ENCODE results near the gene ATXN7. TPM values are rescaled to one million over a fixed set of nuclear protein-coding genes. Genes with fewer than 3 reads are reported as not detected.

Gene ATXN7
- total RNA-seq, 2 experiments from 2014 or later: 27.1 to 58.3 TPM

GRCh38 chr3:64010199-64010598 is 146.5 kb downstream of the ATXN7 start:
- H3K36me3 Mint-ChIP-seq (ENCODE audit: low read depth): peaks cover 56% of the 10 kb centered on the region
- no peaks in the 10 kb centered on the region for H3K27me3 Mint-ChIP-seq
- ChIA-PET POLR2A (interaction anchor here (0.5 to 0.7 kb wide), 2 partner anchors 13 to 52 kb away, joined by 3 read pairs; no protein-coding TSS in a partner anchor), CTCF (interaction anchor here (0.7 to 2.6 kb wide), 7 partner anchors 9 to 18 kb away, joined by 3 to 9 read pairs (median 6); partner anchors contain the start of gene PSMD6)
- intact Hi-C loops (cut with DNase I, micrococcal nuclease): no loop called here
- no peak overlapping the region for H3K4me3 Mint-ChIP-seq
- DNase-seq: no peak
- peaks cover 21% of the 10 kb centered on the region for H3K4me1 Mint-ChIP-seq
- ATAC-seq: no peak
- peak overlapping the region; percentile 29 for H3K27ac Mint-ChIP-seq
- no peaks in the 10 kb centered on the region for H3K9me3 Mint-ChIP-seq (ENCODE audit: low read depth)

GRCh38 chr3:64011685-64012084 is 148.0 kb downstream of the ATXN7 start:
- Mint-ChIP-seq H3K4me1 (peaks cover 21% of the 10 kb centered on the region), H3K9me3 (ENCODE audit: low read depth) (no peaks in the 10 kb centered on the region), H3K27me3 (no peaks in the 10 kb centered on the region), H3K36me3 (ENCODE audit: low read depth) (peaks cover 62% of the 10 kb centered on the region), H3K4me3 (no peak overlapping the region), H3K27ac (peak overlapping the region; percentile 68)
- intact Hi-C loops (cut with DNase I, micrococcal nuclease): no loop called here
- CTCF ChIA-PET: interaction anchor here (0.6 to 2.6 kb wide), 3 partner anchors 9 to 1727 kb away, joined by 3 to 9 read pairs (median 7); partner anchors contain the start of gene PSMD6
- POLR2A ChIA-PET: no interaction called here
- ATAC-seq (peak; percentile 61), DNase-seq (no peak)

GRCh38 chr3:64016941-64017620 is 153.4 kb downstream of the ATXN7 start:
- H3K27ac Mint-ChIP-seq: peak overlapping the region; percentile 38
- H3K4me3 Mint-ChIP-seq: no peak overlapping the region
- H3K4me1 Mint-ChIP-seq: peaks cover 32% of the 10 kb centered on the region
- ATAC-seq: no peak
- POLR2A ChIA-PET: interaction anchor here (0.7 kb wide), 1 partner anchor 9 kb away, joined by 3 read pairs; no protein-coding TSS in a partner anchor
- CTCF ChIA-PET: interaction anchor here (0.9 kb wide), 2 partner anchors 9 to 667 kb away, joined by 3 to 5 read pairs; no protein-coding TSS in a partner anchor
- peaks cover 65% of the 10 kb centered on the region for H3K36me3 Mint-ChIP-seq (ENCODE audit: low read depth)
- DNase-seq: no peak
- no peaks in the 10 kb centered on the region for H3K27me3 Mint-ChIP-seq
- intact Hi-C loops (cut with DNase I, micrococcal nuclease): no loop called here
- no peaks in the 10 kb centered on the region for H3K9me3 Mint-ChIP-seq (ENCODE audit: low read depth)

GRCh38 chr3:64019271-64019670 is 155.6 kb downstream of the ATXN7 start:
- CTCF ChIA-PET: interaction anchor here (1.1 to 1.8 kb wide), 3 partner anchors 9 to 53 kb away, joined by 4 to 7 read pairs (median 4); no protein-coding TSS in a partner anchor
- intact Hi-C loops (cut with DNase I, micrococcal nuclease): no loop called here
- DNase-seq: no peak
- POLR2A ChIA-PET: no interaction called here
- Mint-ChIP-seq H3K4me1 (peaks cover 38% of the 10 kb centered on the region), H3K27me3 (no peaks in the 10 kb centered on the region), H3K27ac (no peak overlapping the region), H3K4me3 (no peak overlapping the region), H3K36me3 (ENCODE audit: low read depth) (peaks cover 58% of the 10 kb centered on the region), H3K9me3 (ENCODE audit: low read depth) (no peaks in the 10 kb centered on the region)
- ATAC-seq: no peak

GRCh38 chr3:64019879-64020278 is 156.2 kb downstream of the ATXN7 start:
- intact Hi-C loops (cut with DNase I, micrococcal nuclease): loop anchor here in 1 of 2 experiments (5.0 kb wide), 2 partner anchors 53 to 158 kb away; partner anchors contain the start of genes ATXN7 and THOC7
- CTCF ChIA-PET: interaction anchor here (0.7 to 1.8 kb wide), 3 partner anchors 12 to 486 kb away, joined by 3 to 7 read pairs (median 5); no protein-coding TSS in a partner anchor
- no peak for DNase-seq

GRCh38 chr3:64021922-64022321 is 158.3 kb downstream of the ATXN7 start:
- H3K9me3 Mint-ChIP-seq (ENCODE audit: low read depth): no peaks in the 10 kb centered on the region
- H3K36me3 Mint-ChIP-seq (ENCODE audit: low read depth): peaks cover 41% of the 10 kb centered on the region
- no peak for DNase-seq
- no peak for ATAC-seq
- no peaks in the 10 kb centered on the region for H3K27me3 Mint-ChIP-seq
- intact Hi-C loops (cut with DNase I, micrococcal nuclease): loop anchor here (2.0 to 5.0 kb wide), 6 partner anchors 41 to 463 kb away; partner anchors contain the start of genes ATXN7 (in 1 of the 2), SCAANT1 (in 1 of the 2) and THOC7 (in 1 of the 2)
- peaks cover 31% of the 10 kb centered on the region for H3K4me1 Mint-ChIP-seq
- H3K27ac Mint-ChIP-seq: peak overlapping the region; percentile 84
- ChIA-PET CTCF (interaction anchor here (1.2 to 2.0 kb wide), 4 partner anchors 11 to 60 kb away, joined by 3 to 10 read pairs (median 6); no protein-coding TSS in a partner anchor), POLR2A (interaction anchor here (0.9 kb wide), 1 partner anchor 15 kb away, joined by 5 read pairs; no protein-coding TSS in a partner anchor)
- H3K4me3 Mint-ChIP-seq: peak overlapping the region; percentile 72

More at GRCh38 chr3:64019879-64020278, 156.2 kb downstream of the ATXN7 start:
- peaks cover 33% of the 10 kb centered on the region for H3K4me1 Mint-ChIP-seq
- POLR2A ChIA-PET: no interaction called here
- no peak overlapping the region for H3K27ac Mint-ChIP-seq
- no peak for ATAC-seq
- H3K9me3 Mint-ChIP-seq (ENCODE audit: low read depth): no peaks in the 10 kb centered on the region
- H3K4me3 Mint-ChIP-seq: no peak overlapping the region
- peaks cover 51% of the 10 kb centered on the region for H3K36me3 Mint-ChIP-seq (ENCODE audit: low read depth)
- no peaks in the 10 kb centered on the region for H3K27me3 Mint-ChIP-seq

- Mint-ChIP-seq H3K27me3 (no peaks in the 10 kb centered on the region), H3K9me3 (ENCODE audit: low read depth) (no peaks in the 10 kb centered on the region), H3K27ac (peak overlapping the region; percentile 84), H3K4me1 (peaks cover 27% of the 10 kb centered on the region), H3K36me3 (ENCODE audit: low read depth) (peaks cover 34% of the 10 kb centered on the region), H3K4me3 (peak overlapping the region; percentile 72)
- ATAC-seq (peak; percentile 18), DNase-seq (peak; percentile 50)
- ChIA-PET POLR2A (no interaction called here), CTCF (interaction anchor here (0.8 to 2.7 kb wide), 11 partner anchors 12 to 461 kb away, joined by 3 to 15 read pairs (median 7); no protein-coding TSS in a partner anchor)
- intact Hi-C loops (cut with DNase I, micrococcal nuclease): loop anchor here (1.0 to 5.0 kb wide), 9 partner anchors 42 to 462 kb away; partner anchors contain the start of genes ATXN7 (in 2 of the 2), SCAANT1 (in 2 of the 2) and THOC7 (in 2 of the 2)
These were observed 159.0 kb downstream of the ATXN7 start for GRCh38 chr3:64022451-64023186.

GRCh38 chr3:64023187-64023860 is 159.7 kb downstream of the ATXN7 start, which contains the start of gene PSMD6:
Gene PSMD6, minus strand, starts transcription at chr3:64023494. Its CDS starts 75 bp downstream, at chr3:64023419.
- Mint-ChIP-seq H3K9me3 (ENCODE audit: low read depth) (no peaks in the 10 kb centered on the region), H3K27ac (peak within 1 kb of the TSS; percentile 92), H3K36me3 (ENCODE audit: low read depth) (peaks cover 28% of the 10 kb centered on the region), H3K4me1 (peaks cover 25% of the 10 kb centered on the region), H3K27me3 (peaks cover 3% of the 10 kb centered on the region), H3K4me3 (peak within 1 kb of the TSS; percentile 72)
- ATAC-seq (peak; percentile 93), DNase-seq (peak; percentile 96)
- intact Hi-C loops (cut with DNase I, micrococcal nuclease): loop anchor here (1.0 to 5.0 kb wide), 9 partner anchors 43 to 461 kb away; partner anchors contain the start of genes ATXN7 (in 2 of the 2), SCAANT1 (in 2 of the 2) and THOC7 (in 2 of the 2)
- CTCF ChIA-PET: interaction anchor here (0.8 to 2.7 kb wide), 12 partner anchors 12 to 460 kb away, joined by 3 to 15 read pairs (median 6); no protein-coding TSS in a partner anchor
- POLR2A ChIA-PET: interaction anchor here (0.7 kb wide), 1 partner anchor 276 kb away, joined by 3 read pairs; no protein-coding TSS in a partner anchor

GRCh38 chr3:64023861-64024223 is 160.2 kb downstream of the ATXN7 start:
- Mint-ChIP-seq H3K9me3 (ENCODE audit: low read depth) (no peaks in the 10 kb centered on the region), H3K36me3 (ENCODE audit: low read depth) (peaks cover 27% of the 10 kb centered on the region), H3K27ac (peak overlapping the region; percentile 92), H3K4me1 (peaks cover 25% of the 10 kb centered on the region), H3K27me3 (peaks cover 5% of the 10 kb centered on the region), H3K4me3 (peak overlapping the region; percentile 72)
- no peak for ATAC-seq
- intact Hi-C loops (cut with DNase I, micrococcal nuclease): loop anchor here (1.0 to 5.0 kb wide), 9 partner anchors 43 to 461 kb away; partner anchors contain the start of genes ATXN7 (in 2 of the 2), SCAANT1 (in 2 of the 2) and THOC7 (in 2 of the 2)
- ChIA-PET CTCF (interaction anchor here (0.7 to 2.7 kb wide), 11 partner anchors 13 to 460 kb away, joined by 3 to 15 read pairs (median 6); no protein-coding TSS in a partner anchor), POLR2A (interaction anchor here (0.7 kb wide), 1 partner anchor 275 kb away, joined by 3 read pairs; no protein-coding TSS in a partner anchor)
- no peak for DNase-seq

GRCh38 chr3:64026346-64026745 is 162.7 kb downstream of the ATXN7 start:
- H3K9me3 Mint-ChIP-seq (ENCODE audit: low read depth): no peaks in the 10 kb centered on the region
- H3K4me3 Mint-ChIP-seq: no peak overlapping the region
- no peak overlapping the region for H3K27ac Mint-ChIP-seq
- intact Hi-C loops (cut with DNase I, micrococcal nuclease): no loop called here
- POLR2A ChIA-PET: no interaction called here
- peaks cover 22% of the 10 kb centered on the region for H3K4me1 Mint-ChIP-seq
- ATAC-seq (no peak), DNase-seq (no peak)
- CTCF ChIA-PET: no interaction called here
- peaks cover 16% of the 10 kb centered on the region for H3K36me3 Mint-ChIP-seq (ENCODE audit: low read depth)
- peaks cover 11% of the 10 kb centered on the region for H3K27me3 Mint-ChIP-seq
